ENCODE data around the gene KLHDC8A. TPM values are rescaled to one million over a fixed set of nuclear protein-coding genes. Genes with fewer than 3 reads are reported as not detected.

Gene KLHDC8A
- total and polyA plus RNA-seq, 2 of the 13 experiments (the other 11 are each of a cell fraction or from before 2014, with no cell fraction given) = not detected

DNA sequence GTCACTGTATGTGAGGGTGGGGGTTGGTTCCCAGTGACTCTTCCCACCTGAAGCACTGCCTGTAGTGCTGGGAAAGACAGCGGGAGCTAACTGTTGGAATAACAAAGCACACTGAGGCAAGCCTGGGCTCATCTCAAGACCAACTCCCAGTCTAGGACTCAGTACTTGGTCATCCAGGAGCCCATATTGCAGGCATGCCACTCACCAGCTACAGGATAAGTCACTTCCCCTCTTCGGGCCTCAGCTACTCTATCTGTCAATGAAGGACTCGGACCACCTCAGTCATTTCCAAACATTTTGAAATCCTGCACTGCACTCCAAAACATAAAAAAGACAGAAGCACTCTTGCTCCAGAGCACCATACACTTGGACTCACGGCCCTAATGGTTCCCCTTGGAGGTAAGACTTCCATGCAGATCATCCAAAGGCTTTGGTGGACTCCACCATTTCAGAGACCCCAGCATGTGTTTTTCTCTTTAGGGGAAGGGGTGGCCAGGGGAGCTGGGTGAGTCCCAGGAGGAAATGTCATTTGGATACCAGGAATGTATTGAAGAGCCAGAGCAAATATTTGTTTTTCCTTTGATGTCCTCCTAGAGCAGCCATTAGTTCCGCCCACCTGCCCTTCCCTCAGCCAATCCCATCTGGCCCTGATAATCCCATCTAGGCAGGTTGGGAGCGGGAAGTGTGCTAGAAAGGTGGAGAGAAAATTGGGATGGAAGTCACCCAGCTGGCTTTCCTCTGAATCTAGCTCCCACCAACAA lies 38.3 kb downstream of the KLHDC8A start (continued):
- TF ChIP-seq MTA3 (CRISPR knock-in tag; IDR thresholded peaks at IDR 0.05) (no peak), TFDP1 (CRISPR knock-in tag; IDR thresholded peaks at IDR 0.05; ENCODE audit: borderline replicate concordance) (peak; percentile 34; the same call in 1 of the 2 replicates), KLF13 (CRISPR knock-in tag; IDR thresholded peaks at IDR 0.05) (no peak), PHF21A (CRISPR knock-in tag; IDR thresholded peaks at IDR 0.05) (peak; percentile 79), HMGA1 (CRISPR knock-in tag; conservative IDR thresholded peaks at IDR 0.05) (no peak), TBP (CRISPR knock-in tag; IDR thresholded peaks at IDR 0.05) (no peak), ZC3H4 (CRISPR knock-in tag; IDR thresholded peaks at IDR 0.05; ENCODE audit: borderline replicate concordance) (no peak), IRF1 (CRISPR knock-in tag; IDR thresholded peaks at IDR 0.05; ENCODE audit: low read depth) (no peak), HOXA9 (CRISPR knock-in tag; IDR thresholded peaks at IDR 0.05; ENCODE audit: borderline replicate concordance) (no peak), ZMYM3 (CRISPR knock-in tag; IDR thresholded peaks at IDR 0.05) (no peak), ZNF720 (CRISPR knock-in tag; IDR thresholded peaks at IDR 0.05) (no peak), TOE1 (CRISPR knock-in tag; IDR thresholded peaks at IDR 0.05) (no peak), CSRNP2 (CRISPR knock-in tag; conservative IDR thresholded peaks at IDR 0.05; ENCODE audit: low read depth) (no peak), ZBTB8A (CRISPR knock-in tag; IDR thresholded peaks at IDR 0.05; ENCODE audit: borderline replicate concordance, low read depth) (no peak)
- TF ChIP-seq, protein P1, sequence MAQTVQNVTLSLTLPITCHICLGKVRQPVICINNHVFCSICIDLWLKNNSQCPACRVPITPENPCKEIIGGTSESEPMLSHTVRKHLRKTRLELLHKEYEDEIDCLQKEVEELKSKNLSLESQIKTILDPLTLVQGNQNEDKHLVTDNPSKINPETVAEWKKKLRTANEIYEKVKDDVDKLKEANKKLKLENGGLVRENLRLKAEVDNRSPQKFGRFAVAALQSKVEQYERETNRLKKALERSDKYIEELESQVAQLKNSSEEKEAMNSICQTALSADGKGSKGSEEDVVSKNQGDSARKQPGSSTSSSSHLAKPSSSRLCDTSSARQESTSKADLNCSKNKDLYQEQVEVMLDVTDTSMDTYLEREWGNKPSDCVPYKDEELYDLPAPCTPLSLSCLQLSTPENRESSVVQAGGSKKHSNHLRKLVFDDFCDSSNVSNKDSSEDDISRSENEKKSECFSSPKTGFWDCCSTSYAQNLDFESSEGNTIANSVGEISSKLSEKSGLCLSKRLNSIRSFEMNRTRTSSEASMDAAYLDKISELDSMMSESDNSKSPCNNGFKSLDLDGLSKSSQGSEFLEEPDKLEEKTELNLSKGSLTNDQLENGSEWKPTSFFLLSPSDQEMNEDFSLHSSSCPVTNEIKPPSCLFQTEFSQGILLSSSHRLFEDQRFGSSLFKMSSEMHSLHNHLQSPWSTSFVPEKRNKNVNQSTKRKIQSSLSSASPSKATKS (CRISPR knock-in tag; IDR thresholded peaks at IDR 0.05) = no peak
- TF ChIP-seq, protein P2, sequence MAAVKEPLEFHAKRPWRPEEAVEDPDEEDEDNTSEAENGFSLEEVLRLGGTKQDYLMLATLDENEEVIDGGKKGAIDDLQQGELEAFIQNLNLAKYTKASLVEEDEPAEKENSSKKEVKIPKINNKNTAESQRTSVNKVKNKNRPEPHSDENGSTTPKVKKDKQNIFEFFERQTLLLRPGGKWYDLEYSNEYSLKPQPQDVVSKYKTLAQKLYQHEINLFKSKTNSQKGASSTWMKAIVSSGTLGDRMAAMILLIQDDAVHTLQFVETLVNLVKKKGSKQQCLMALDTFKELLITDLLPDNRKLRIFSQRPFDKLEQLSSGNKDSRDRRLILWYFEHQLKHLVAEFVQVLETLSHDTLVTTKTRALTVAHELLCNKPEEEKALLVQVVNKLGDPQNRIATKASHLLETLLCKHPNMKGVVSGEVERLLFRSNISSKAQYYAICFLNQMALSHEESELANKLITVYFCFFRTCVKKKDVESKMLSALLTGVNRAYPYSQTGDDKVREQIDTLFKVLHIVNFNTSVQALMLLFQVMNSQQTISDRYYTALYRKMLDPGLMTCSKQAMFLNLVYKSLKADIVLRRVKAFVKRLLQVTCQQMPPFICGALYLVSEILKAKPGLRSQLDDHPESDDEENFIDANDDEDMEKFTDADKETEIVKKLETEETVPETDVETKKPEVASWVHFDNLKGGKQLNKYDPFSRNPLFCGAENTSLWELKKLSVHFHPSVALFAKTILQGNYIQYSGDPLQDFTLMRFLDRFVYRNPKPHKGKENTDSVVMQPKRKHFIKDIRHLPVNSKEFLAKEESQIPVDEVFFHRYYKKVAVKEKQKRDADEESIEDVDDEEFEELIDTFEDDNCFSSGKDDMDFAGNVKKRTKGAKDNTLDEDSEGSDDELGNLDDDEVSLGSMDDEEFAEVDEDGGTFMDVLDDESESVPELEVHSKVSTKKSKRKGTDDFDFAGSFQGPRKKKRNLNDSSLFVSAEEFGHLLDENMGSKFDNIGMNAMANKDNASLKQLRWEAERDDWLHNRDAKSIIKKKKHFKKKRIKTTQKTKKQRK (IDR thresholded peaks at IDR 0.05; ENCODE audit: low read length) = no peak
- TF ChIP-seq, protein P3, sequence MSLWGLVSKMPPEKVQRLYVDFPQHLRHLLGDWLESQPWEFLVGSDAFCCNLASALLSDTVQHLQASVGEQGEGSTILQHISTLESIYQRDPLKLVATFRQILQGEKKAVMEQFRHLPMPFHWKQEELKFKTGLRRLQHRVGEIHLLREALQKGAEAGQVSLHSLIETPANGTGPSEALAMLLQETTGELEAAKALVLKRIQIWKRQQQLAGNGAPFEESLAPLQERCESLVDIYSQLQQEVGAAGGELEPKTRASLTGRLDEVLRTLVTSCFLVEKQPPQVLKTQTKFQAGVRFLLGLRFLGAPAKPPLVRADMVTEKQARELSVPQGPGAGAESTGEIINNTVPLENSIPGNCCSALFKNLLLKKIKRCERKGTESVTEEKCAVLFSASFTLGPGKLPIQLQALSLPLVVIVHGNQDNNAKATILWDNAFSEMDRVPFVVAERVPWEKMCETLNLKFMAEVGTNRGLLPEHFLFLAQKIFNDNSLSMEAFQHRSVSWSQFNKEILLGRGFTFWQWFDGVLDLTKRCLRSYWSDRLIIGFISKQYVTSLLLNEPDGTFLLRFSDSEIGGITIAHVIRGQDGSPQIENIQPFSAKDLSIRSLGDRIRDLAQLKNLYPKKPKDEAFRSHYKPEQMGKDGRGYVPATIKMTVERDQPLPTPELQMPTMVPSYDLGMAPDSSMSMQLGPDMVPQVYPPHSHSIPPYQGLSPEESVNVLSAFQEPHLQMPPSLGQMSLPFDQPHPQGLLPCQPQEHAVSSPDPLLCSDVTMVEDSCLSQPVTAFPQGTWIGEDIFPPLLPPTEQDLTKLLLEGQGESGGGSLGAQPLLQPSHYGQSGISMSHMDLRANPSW (CRISPR knock-in tag; IDR thresholded peaks at IDR 0.05; ENCODE audit: borderline replicate concordance) = no peak

Measured in HepG2 (cell line).